Large intestine (tissue), 3 donors: ENCODE measurements around the gene SLC41A2. TPM values are rescaled to one million over a fixed set of nuclear protein-coding genes. Genes with fewer than 3 reads are reported as not detected.
"Not testable (repeated sequence)": the region's sequence is repeated elsewhere in the genome, so short reads cannot be mapped to it uniquely, and the experiment has no call there.

ENCODE experiments used
- DNase-seq, 2 donors: peaks; one replicate each; pipeline versions ENCODE4 v3.0.0 to v3.0.0-alpha.2; 2013
- H3K27ac ChIP-seq: one replicate; pipeline ENCODE4 v1.5.1; 2013; ENCODE audit warnings: low read length
- H3K27me3 ChIP-seq: 2 replicates; pipeline ENCODE4 v1.6.1; 2013; ENCODE audit warnings: low read length; ENCODE audit not compliant: control insufficient read depth, insufficient read depth
- H3K36me3 ChIP-seq: 2 replicates; pipeline ENCODE4 v1.6.1; 2013; ENCODE audit warnings: low read length; ENCODE audit not compliant: control insufficient read depth, insufficient read depth
- H3K4me1 ChIP-seq: one replicate; pipeline ENCODE4 v1.6.1; 2013; ENCODE audit warnings: low read length; ENCODE audit not compliant: control insufficient read depth, insufficient read depth
- H3K4me3 ChIP-seq: one replicate; pipeline ENCODE4 v1.5.1; 2013; ENCODE audit warnings: low read length
- H3K9me3 ChIP-seq: one replicate; pipeline ENCODE4 v1.6.1; 2013; ENCODE audit warnings: mild to moderate bottlenecking, low read depth, low read length, moderate library complexity; ENCODE audit not compliant: control insufficient read depth
- WGBS: methylation state at CpG from one replicate; pipeline ENCODE4 v1.1.5; 2013; ENCODE audit warnings: low lambda C conversion rate; ENCODE audit not compliant: insufficient coverage; 5-methylcytosine and 5-hydroxymethylcytosine counted together
- polyA plus RNA-seq: library from polyadenylated mRNA; unstranded; fragments of 120-200 nt; gene quantifications from one replicate; pipeline ENCODE4 v1.2.1, GENCODE V29; 2013

The SLC41A2 gene
- polyA plus RNA-seq, 1 donor: 4.1 TPM

DNA sequence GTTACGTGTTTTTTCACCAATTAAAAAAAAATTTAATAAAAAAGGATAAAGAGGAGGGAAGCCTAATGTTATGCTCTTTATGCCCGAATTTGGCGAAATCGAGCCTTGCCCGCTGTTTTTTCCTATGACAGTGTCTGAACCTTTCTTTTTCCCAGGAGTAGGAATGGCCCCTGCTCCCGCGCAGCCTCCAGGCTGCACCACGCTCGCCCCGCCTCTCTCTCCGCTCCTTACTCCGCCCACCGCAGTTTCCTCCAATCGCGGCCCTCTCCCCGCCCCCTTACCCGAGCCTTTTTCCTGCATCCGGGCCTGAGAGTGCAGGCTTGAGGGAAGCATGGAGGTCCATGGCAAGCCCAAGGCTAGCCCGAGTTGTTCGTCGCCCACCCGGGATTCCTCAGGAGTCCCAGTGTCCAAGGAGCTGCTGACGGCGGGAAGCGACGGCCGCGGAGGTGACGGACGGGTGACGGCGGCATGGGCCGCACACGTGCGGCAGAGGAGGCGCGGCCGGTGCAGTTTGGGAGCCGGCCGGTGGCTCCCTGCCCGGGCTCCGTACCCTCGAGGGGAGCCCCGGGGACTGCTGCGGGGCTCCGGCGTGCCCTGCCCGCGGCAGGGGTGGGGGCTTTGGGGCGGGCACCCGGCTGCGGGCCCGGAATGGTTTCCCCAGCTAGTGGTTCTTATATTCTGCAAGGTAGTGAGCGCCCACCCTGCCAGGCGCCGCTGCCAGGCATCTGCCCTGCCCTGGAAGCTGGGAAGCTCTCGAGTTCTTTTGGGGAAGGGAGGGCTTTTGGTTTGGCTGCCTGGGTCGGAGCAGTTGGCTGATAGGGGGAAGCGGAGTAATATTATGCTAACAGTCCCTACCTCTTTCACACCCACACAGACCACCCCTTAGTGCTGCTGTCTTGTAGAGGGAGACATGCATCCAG, 28.2 kb upstream of the SLC41A2 start, which contains the start of gene NOPCHAP1:
Gene NOPCHAP1 (plus strand): TSS at position 295 of the 920 bp plus-strand sequence. CDS start 37 bp downstream, at position 332.
- peak; percentile 70 to 90 for DNase-seq
- peak within 1 kb of the TSS; percentile 29 for H3K27ac ChIP-seq
- H3K27me3 ChIP-seq: no peaks in the 10 kb centered on the region
- H3K36me3 ChIP-seq: peaks cover 13% of the 10 kb centered on the region
- no peaks in the 10 kb centered on the region for H3K9me3 ChIP-seq
- 11% methylated on average over 5 of the region's 59 CpGs for WGBS
- peak within 1 kb of the TSS; percentile 64 for H3K4me3 ChIP-seq
- no peaks in the 10 kb centered on the region for H3K4me1 ChIP-seq

GRCh38 chr12:104985206-104985605, 27.1 kb upstream of the SLC41A2 start:
- no CpG with 5 or more reads among the region's 4 CpGs for WGBS
- Histone ChIP-seq H3K27me3 (no peaks in the 10 kb centered on the region), H3K27ac (no peak overlapping the region), H3K36me3 (peaks cover 2% of the 10 kb centered on the region), H3K9me3 (no peaks in the 10 kb centered on the region), H3K4me1 (no peaks in the 10 kb centered on the region), H3K4me3 (no peak overlapping the region)
- no peak for DNase-seq

DNA sequence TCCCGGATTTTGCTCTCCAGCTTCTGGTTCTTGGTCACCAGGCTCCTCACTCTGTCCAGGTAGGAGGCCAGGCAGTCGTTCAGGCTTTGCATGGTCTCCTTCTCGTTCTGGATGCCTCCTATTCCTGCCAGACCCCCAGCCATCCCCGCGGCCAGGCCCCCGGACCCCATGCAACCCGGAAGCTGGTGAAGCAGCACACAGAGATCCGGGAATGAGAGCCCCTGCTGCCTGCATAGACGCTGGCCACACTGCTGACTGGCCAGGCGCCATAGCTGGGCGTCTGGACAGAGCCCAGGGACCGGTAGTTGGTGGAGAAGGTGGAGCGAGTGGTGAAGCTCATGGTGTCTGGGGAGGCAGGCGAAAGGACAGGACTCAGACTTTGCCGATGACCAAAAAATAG, 19.6 kb upstream of the SLC41A2 start:
- not testable (repeated sequence) for H3K4me3 ChIP-seq, H3K9me3 ChIP-seq, H3K27ac ChIP-seq, H3K27me3 ChIP-seq, H3K4me1 ChIP-seq, H3K36me3 ChIP-seq, DNase-seq
- WGBS: 100% methylated on average over 1 of the region's 15 CpGs

- Histone ChIP-seq H3K4me1 (no peaks in the 10 kb centered on the region), H3K27ac (no peak overlapping the region), H3K36me3 (no peaks in the 10 kb centered on the region), H3K9me3 (no peaks in the 10 kb centered on the region), H3K4me3 (no peak overlapping the region), H3K27me3 (peaks cover 3% of the 10 kb centered on the region)
- no CpG with 5 or more reads among the region's 8 CpGs for WGBS
- DNase-seq: no peak
Measured at GRCh38 chr12:104976703-104977102, 18.6 kb upstream of the SLC41A2 start.

DNA sequence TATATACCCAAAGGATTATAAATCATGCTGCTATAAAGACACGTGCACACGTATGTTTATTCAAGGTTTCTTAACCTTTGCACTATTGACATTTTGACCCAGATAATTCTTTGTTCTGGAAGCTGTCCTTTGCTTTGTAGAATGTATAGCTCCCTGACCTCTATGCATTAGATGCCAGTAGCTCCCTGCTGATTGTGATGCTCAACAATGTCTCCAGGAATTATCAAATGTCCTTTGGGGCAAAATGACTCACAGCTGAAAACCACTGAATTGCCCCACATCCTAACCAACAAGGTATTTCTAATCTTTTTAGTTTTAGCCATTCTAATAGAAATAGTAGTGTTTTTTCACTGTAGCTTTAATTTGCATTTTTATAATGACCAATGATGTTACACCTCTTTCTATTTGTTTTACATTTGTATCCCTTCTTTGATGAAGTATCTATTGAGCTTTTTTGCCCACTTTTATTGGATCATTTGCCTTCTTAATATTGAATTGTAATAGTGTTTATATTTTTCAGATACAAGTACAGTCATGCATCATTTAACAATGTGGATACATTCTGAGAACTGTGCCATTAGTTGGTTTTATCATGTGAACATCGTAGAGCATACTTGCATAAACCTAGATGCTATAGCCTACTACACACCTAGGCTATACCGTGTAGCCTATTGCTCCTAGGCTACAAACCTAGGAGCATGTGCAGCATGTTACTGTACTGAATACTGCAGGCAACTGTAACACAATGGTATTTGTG, 17.7 kb upstream of the SLC41A2 start:
- Histone ChIP-seq H3K36me3 (no peaks in the 10 kb centered on the region), H3K27ac (no peak overlapping the region), H3K27me3 (peaks cover 3% of the 10 kb centered on the region), H3K4me3 (no peak overlapping the region), H3K9me3 (no peaks in the 10 kb centered on the region), H3K4me1 (no peaks in the 10 kb centered on the region)
- WGBS: no CpG with 5 or more reads among the region's 4 CpGs
- DNase-seq: no peak

GRCh38 chr12:104974626-104975290, 16.7 kb upstream of the SLC41A2 start:
- H3K4me3 ChIP-seq: no peak overlapping the region
- H3K9me3 ChIP-seq: no peaks in the 10 kb centered on the region
- DNase-seq: no peak
- H3K4me1 ChIP-seq: no peaks in the 10 kb centered on the region
- H3K36me3 ChIP-seq: no peaks in the 10 kb centered on the region
- no peak overlapping the region for H3K27ac ChIP-seq
- WGBS: no CpG with 5 or more reads among the region's 7 CpGs
- peaks cover 3% of the 10 kb centered on the region for H3K27me3 ChIP-seq

DNA sequence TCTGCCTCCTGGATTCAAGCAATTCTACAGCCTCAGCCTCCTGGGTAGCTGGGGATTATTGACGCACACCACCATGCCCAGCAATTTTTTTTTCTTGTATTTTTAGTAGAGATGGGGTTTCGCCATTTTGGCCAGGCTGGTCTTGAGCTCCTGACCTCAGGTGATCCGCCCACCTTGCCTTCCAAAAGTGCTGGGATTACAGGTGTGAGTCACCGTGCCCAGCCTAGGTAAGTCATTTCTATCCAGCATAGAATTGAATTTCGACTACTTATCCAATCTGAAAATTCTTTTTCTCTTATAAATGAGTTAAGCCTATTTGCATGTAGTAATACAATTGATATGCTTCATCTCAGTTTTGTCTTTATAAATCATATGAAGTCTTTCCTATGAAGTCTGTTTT, 15.2 kb upstream of the SLC41A2 start:
- no peaks in the 10 kb centered on the region for H3K4me1 ChIP-seq
- H3K27ac ChIP-seq: no peak overlapping the region
- no peaks in the 10 kb centered on the region for H3K36me3 ChIP-seq
- no peak overlapping the region for H3K4me3 ChIP-seq
- no CpG with 5 or more reads among the region's 5 CpGs for WGBS
- no peak for DNase-seq
- H3K27me3 ChIP-seq: peaks cover 3% of the 10 kb centered on the region
- no peaks in the 10 kb centered on the region for H3K9me3 ChIP-seq

DNA sequence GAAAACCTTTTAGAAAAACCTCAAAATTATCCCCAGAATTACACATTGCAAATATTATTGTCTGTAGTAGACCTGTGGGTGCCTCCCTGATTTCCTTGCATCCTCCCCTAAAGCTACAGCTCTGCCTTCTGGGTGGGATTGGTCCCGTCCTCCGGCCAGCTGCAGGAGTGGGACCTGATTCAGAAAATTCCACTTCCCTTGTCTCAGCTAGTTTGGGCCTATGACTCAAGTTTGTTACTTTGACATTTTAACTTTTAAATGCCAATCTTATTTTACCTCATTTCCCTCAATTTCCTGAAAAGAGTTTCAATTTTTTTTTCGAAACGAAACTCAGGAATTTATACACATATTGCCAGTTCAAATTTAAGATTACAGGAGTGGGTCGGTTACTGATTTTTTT, 13.2 kb upstream of the SLC41A2 start:
- Histone ChIP-seq H3K27ac (no peak overlapping the region), H3K9me3 (no peaks in the 10 kb centered on the region), H3K36me3 (no peaks in the 10 kb centered on the region), H3K27me3 (peaks cover 6% of the 10 kb centered on the region), H3K4me3 (no peak overlapping the region), H3K4me1 (no peaks in the 10 kb centered on the region)
- WGBS: 100% methylated on average over 2 of the region's 5 CpGs
- DNase-seq: no peak

GRCh38 chr12:104969343-104969742, 11.3 kb upstream of the SLC41A2 start:
- H3K27ac ChIP-seq: no peak overlapping the region
- WGBS: 83% methylated on average over 2 of the region's 3 CpGs
- no peaks in the 10 kb centered on the region for H3K4me1 ChIP-seq

DNA sequence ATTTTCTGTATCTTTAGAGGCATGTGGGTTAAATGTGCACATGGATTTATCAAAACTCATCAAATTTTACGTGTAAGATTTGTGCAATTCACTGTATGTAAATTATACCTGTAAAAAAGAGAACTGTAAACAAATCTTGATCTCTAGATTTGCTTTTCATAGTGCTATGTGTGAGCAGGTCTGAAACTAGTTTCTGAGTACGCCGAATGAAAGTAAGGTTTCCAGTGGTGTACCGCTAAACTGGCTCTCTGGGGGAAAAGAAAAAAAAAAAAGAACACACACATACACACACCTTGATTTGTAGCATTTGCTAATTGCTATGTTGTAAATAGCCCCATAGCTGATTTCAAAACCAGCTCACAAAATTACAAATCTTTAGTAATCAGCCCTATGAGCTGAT, 8.6 kb upstream of the SLC41A2 start:
- peaks cover 31% of the 10 kb centered on the region for H3K27me3 ChIP-seq
- H3K4me1 ChIP-seq: no peaks in the 10 kb centered on the region
- H3K27ac ChIP-seq: no peak overlapping the region
- no peak overlapping the region for H3K4me3 ChIP-seq
- H3K36me3 ChIP-seq: no peaks in the 10 kb centered on the region
- H3K9me3 ChIP-seq: no peaks in the 10 kb centered on the region
- 100% methylated on average over 2 of the region's 4 CpGs for WGBS
- no peak for DNase-seq

More at GRCh38 chr12:104969343-104969742, 11.3 kb upstream of the SLC41A2 start:
- Histone ChIP-seq H3K27me3 (peaks cover 15% of the 10 kb centered on the region), H3K4me3 (no peak overlapping the region), H3K9me3 (no peaks in the 10 kb centered on the region), H3K36me3 (no peaks in the 10 kb centered on the region)
- no peak for DNase-seq
